Stimulated activated CD4-positive, alpha-beta T cell treated with anti-CD3 and anti-CD28 coated beads, Interleukin-1b, Interleukin-23, amount 100 ng/mL, for 4 hours (primary cell): ENCODE results near the gene PHPT1.
"Not testable (repeated sequence)": the region's sequence is repeated elsewhere in the genome, so short reads cannot be mapped to it uniquely, and the experiment has no call there.

Experiments used
- DNase-seq, 2 donors: peaks; one replicate each; pipeline ENCODE4 v3.0.0-alpha.2; 2020; ENCODE audit warnings: low read depth in 2 of 2

PHPT1 gene

DNA sequence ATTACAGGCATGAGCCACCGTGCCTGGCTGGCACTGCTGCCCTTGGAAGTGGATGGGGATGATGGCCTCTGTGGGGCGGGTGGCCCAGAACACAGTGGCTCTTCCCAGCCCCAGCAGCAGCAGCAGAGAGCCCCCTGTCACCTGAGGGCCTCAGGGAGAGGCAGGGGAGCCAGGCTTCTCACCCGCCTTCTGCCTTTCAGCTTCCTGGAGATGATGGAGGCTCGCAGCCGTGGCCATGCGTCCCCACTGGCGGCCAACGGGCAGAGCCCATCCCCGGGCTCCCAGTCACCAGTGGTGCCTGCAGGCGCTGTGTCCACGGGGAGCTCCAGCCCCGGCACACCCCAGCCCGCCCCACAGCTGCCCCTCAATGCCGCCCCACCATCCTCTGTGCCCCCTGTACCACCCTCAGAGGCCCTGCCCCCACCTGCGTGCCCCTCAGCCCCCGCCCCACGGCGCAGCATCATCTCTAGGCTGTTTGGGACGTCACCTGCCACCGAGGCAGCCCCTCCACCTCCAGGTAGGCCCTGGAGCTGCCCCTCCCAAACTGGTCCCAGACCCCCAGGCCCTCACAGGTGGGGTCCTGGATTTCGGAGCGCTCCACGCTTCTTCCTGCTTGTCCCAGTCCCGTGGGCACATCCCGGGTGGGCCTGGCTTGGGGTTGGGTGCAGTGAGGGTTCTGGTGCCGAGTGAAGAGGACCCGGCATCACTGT, 11.9 kb upstream of the PHPT1 start:
- no peak for DNase-seq

DNA sequence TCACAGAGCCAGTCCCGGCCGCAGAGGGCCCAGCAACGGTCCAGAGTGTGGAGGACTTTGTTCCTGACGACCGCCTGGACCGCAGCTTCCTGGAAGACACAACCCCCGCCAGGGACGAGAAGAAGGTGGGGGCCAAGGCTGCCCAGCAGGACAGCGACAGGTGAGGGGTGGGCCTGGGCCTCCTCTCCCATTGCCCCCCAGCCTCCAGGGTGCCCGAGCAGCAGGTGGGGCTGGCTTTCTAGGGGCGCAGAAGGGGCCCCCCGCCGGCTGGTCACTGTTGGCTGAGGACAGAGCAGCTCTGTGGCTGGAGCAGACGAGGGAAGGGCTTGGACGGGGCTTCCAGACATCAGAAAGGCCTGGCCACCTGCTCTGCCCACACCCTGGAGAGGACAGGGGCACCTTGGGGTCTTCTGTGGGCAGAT, 11.3 kb upstream of the PHPT1 start:
- DNase-seq, result not testable (repeated sequence)

DNA sequence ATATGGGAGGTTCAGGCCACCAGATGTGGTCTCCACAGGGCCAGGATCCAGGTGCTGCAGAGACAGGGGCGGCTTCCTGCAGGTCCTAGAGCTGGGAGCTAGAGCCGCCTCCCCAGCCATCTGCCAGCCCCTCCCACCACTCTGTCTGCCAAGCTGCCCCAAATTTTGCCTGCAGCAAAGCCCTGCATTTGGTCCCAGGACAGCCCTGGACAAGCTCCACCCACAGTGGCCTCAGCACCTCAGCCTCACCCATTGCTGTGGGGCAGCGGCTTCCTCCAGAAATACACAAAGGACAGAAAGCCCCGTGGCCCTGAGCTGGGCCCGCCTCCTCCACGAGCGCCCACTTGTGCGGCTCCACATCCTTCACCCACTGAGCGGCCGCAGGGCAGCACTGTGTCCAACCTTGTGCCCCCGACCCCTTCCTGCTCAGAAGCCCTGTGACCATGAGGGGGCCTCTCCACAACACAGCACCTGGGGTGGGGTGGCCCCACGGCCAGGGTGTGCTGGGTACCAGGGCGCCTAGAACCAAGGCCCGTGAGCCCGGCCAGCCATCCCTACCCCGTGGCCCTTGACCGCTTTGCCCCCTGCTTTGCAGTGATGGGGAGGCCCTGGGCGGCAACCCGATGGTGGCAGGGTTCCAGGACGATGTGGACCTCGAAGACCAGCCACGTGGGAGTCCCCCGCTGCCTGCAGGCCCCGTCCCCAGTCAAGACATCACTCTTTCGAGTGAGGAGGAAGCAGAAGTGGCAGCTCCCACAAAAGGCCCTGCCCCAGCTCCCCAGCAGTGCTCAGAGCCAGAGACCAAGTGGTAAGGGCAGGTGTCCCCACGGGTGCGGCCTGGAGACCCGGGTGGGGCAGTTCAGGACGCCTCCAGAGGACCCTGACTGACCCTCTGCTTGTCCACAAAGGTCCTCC, 10.6 kb upstream of the PHPT1 start:
- no peak for DNase-seq

DNA sequence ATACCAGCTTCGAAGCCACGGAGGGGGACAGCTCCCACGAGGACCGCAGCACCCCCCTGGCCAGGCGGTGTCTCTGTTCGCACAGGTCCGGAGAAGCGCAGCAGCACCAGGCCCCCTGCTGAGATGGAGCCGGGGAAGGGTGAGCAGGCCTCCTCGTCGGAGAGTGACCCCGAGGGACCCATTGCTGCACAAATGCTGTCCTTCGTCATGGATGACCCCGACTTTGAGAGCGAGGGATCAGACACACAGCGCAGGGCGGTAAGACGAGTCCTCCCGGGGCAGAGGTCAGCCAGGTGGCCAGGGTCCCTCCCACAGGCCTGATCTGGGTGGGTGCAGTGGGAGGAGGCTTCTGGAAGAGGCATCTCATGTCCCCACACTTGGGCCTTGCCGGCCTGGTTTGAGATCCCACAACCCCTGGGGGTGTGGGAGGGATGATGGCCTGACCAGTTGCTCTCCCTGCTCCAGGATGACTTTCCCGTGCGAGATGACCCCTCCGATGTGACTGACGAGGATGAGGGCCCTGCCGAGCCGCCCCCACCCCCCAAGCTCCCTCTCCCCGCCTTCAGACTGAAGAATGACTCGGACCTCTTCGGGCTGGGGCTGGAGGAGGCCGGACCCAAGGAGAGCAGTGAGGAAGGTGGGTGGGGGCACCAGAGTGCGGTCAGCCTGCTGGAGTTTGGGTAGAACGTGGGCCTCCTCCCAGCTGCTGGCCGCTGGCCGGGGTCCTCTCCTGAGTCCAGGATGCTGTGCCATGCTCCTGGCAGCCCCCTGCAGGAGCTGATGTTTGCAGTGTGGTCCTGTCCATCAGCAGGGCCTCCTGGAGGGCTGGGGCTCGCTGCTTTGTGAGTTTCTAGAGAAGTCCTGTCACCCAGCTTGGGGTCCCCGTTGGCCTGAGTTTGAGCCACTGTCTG, 9.7 kb upstream of the PHPT1 start:
- no peak for DNase-seq

DNA sequence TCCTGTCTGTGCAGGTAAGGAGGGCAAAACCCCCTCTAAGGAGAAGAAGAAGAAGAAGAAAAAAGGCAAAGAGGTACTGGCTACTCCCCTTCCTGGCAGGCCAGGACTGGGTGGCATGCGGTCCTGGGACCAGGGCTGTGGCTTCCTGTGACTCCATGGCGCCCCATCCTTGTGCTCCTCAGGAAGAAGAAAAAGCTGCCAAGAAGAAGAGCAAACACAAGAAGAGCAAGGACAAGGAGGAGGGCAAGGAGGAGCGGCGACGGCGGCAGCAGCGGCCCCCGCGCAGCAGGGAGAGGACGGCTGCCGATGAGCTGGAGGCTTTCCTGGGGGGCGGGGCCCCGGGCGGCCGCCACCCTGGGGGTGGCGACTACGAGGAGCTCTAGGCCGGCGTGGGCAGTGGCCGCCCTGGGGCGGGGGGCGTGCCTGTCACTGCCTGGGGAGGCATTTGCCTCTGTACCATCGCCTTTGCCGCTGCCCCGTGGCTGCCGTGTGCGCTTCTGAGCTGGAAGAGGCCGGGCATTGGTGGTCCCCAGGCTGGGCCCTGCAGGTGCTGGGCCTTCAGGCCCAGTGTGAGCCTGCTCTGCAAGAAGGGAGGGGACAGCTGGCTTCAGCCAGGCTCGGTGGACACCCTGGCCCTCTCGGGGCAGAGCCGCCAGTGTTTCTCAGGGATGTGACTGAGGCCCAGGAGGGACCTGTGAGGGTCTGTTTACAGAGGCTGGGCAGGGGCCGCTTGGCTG, 8.9 kb upstream of the PHPT1 start:
- DNase-seq, result no peak

DNA sequence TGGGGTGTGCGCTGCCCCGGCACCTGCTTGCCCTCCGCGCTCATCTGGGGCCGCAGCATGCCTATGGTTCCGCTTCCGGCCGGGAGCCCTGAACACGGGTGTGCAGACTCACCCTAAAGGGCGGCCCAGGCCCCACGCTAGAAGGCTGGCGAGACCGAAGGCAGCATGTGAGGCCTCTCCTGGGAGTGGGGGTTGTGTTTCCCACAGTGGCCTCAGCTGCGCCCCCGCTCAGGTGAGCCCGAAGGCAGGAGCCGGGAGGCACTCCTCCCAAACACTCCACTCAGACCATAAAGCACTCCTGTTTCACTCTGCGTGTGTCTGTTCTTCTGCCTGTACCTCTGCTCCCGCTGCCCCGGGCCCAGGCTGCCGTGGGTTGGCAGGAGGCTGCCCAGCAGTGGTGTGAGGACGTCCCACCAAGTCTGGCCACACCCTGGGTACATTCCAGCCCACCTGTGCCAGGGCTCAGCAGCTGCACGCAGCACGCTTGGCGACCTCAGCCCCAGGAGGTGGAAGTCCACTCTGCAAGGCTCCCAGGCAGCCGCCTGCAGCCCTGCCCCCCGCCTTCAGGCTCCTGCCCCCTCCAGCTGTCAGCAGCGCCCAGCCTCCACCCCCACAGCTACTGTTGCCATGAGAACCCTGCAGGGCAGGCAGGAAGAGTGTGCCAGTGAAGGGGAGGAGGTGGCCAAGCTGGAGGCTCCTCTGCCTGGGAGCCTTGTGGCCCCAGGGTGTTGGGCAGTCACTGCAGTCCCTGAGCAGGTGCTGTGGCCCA, 8.1 kb upstream of the PHPT1 start:
- DNase-seq, result no peak

DNA sequence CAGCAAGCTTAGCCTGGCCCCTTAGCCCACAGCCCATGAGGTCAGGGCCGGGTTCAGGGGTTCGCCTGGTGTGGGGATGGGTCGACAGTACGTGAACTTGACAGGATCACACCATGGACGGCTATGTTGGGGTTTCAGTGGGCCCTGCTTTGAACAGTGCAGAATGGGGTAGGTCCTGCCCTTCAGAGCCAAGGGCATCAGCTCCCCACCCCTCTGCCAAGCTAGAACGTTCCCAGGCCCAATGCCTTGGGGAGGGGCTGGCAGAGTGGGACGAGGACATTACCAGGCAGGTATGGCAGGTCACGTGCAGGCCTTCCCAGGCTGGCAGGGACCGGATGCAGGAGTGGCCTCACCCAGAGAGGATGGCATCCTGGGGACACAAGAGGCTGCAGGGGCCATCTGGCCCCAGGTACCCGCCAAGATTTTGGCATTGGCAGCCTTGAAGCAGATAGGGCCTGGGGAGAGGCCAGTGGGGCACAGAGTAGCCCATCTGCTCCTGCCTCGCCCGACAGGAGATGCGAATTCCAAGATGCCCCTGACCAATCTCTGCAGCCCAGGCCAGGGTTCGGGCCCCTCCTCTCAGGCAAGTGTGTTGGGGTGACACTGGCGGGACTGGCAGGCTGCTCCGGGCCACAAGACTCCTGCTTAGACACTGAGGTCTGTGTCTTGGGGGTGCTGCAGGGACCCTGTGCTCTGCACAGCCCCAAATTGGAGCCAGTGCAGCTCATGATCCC, 7.4 kb upstream of the PHPT1 start:
- DNase-seq, result not testable (repeated sequence)

DNA sequence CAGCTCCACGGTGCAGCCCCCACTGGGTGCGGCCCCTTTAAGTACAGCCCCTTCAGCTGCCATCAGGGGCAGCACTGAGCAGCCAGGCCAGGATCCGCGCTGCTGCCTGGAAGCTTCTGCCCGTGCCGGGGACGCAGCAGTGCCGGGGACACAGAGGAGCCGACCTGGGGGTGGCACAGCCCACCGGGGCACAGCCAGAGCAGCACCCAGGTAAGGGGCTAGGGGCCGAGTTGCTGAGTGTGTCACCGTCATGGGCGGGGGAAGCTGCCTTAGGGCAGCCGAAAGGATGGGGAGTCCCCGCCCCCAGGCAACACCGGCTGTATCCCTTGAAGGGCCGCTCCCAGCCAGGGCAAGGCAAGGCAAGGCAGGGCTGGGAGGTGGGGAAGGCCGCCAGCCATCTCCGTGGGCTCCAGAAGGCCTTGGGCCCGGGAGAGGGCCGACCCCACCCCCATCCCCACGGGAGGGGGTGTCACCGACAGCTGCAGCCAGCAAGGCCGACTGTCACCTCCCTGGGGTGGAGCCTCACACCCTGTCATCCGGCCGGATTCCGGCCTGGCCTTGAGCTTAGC, 6.7 kb upstream of the PHPT1 start, which contains the start of gene AJM1:
TSS of gene AJM1 (plus strand) at position 99 of the 569 bp plus-strand sequence. CDS start 1,937 bp downstream, outside the sequence.
- DNase-seq, result peak; percentile 63 to 70

DNA sequence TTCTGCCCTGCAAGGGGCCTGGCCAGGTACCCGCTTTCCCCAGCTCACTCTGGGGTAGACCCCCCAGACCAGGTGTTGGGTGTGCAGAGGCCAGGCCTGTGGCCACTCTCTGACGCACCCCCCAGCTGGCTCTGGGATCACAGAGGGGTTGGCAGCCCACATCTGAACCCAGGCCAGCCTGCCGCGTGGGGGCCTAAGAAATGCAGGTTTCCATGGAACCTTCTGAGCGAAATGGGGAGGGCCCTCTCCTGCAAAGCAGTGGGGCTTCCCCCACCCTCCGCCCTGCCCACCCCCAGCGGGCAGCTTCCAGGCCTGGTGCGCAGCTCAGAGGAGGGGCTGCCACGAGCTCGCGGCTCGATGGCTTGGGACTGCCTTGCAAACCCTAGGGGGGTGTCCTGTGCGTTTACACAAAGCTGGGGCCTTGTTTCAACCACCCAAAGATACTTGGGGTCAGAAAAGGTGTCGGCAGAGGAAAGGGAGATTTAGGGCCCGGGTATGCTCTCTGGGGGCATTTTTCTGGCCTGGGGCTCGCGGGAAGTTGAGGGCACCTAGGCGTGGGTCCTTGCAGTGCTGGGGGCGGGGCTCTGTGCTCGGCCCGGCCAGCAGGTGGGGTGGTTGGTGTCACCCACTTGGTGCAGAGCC, 5.9 kb upstream of the PHPT1 start:
- DNase-seq, result not testable (repeated sequence)

DNA sequence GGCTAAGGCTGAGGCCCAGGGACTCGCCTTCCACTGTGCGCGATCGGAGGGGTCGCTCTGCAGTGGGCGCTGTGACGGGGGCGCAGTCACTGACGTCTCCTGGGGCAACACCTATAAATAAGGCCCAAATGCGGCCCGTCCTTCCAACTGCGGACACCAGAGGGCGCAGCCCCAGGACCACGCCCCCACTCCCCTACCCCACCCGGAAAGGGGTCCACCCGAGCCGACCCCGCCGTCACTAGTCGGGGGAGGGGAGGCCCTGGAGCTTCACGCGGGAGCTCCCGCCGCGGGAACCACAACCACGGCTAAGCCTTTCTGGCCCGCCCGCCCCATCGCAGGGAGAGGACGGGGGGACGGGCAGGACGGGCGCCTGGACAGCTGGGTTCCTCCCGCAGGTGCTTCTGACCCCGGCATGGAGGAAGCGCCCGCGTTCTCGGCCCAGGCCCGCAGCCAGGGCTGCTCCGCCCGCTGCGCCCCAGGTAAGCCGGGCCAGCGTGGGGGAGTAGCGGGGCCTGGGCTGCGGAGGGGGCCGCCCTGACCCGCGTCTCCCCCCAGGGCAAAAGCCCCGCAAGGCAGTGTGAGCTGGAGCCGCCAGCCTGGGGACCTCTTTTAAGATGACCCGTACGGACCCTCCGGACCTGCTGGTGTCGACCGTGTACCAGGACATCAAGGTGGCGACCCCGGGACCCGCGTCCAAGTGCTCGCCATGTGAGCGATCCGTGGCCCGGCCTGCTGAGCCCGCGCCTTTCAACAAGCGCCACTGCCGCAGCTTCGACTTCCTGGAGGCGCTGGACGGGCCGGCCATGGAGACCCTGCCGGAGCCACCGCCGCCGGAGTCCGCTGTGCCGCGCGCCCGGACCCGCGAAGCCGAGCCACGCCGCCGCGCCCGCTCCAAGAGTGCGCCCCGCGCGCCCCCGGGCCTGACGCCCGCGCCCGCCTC, 5.1 kb upstream of the PHPT1 start:
- DNase-seq, result peak; percentile 50 to 60

DNA sequence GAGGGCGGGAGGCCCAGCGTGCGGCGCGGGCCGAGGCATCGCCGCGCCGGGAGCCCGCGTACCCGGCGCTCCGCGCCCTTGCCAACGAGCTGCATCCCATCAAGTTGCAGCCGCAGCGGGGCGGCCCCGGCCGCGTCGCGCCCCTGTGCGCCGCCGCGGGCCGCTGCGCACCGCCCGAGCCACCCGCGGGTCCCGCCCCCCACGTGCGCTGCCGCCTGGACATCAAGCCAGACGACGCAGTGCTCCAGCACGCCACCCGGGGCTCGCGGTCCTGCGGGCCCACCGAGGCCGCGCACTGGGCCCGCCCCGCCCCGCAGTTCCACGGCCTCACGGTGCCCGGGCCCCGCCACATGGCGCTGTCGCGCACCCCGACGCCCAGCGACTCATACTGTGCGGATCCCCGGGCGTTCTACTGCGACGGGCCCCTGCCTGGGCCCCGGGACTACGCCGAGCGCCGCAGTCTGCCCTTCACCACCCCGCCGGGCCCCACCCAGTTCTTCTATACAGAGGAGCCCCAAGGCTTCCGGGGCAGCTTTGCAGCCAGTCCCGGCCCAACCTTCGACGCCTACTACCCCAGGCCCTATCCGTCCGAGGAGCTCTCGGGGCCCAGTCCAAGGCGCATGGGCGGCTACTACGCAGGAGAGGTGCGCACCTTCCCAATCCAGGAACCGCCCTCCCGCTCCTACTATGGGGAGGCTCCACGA, 4.3 kb upstream of the PHPT1 start:
- DNase-seq, result no peak

DNA sequence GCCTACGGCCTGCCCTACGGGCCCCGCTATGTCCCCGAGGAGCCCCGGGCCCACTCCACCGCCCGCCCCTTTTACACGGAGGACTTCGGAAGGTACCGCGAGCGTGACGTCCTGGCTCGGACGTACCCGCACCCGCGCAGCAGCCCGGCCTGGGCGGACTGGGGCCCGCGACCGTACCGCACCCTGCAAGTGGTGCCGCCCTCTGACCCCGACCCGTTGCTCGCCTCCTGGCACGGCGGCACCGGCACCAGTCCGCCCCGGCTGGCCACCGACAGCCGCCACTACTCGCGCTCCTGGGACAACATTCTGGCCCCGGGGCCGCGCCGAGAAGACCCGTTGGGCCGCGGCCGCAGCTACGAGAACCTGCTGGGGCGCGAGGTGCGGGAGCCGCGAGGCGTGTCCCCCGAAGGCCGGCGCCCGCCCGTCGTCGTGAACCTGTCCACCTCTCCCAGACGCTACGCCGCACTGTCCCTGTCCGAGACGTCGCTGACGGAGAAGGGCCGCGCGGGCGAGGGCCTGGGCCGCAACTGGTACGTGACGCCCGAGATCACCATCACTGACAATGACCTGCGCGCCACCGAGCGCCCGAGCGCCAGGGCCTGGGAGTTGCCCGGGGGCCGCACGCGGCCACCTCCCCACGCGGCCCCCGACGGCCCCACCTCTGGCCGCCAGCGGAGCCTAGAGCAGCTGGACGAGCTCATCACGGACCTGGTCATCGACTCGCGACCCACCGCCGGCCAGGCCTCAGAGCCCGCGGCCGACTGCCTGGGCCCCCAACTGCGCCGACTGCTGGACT, 3.5 kb upstream of the PHPT1 start:
- DNase-seq, result no peak

DNA sequence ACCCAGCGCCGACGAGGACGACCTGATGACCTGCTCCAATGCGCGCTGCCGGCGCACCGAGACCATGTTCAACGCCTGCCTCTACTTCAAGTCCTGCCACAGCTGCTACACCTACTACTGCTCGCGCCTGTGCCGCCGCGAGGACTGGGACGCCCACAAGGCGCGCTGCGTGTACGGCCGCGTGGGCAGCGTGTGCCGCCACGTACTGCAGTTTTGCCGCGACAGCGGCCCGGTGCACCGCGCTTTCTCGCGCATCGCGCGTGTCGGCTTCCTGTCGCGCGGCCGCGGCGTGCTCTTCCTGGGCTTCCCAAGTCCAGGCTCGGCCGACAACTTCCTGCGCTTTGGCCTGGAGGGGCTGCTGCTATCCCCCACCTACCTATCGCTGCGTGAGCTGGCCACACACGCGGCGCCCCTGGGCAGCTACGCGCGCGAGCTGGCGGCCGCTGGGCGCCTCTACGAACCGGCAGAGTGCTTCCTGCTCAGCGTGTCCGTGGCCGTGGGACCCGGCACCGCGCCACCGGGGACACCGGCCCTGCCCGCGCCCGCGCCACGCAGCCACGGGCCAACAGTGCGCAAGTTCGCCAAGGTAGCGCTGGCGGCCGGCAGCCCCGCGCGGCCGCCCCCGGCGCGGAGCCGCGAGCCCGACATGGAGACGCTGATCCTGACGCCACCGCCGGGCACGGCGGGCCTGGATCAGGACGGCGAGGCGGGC, 2.7 kb upstream of the PHPT1 start:
- DNase-seq, result no peak

DNA sequence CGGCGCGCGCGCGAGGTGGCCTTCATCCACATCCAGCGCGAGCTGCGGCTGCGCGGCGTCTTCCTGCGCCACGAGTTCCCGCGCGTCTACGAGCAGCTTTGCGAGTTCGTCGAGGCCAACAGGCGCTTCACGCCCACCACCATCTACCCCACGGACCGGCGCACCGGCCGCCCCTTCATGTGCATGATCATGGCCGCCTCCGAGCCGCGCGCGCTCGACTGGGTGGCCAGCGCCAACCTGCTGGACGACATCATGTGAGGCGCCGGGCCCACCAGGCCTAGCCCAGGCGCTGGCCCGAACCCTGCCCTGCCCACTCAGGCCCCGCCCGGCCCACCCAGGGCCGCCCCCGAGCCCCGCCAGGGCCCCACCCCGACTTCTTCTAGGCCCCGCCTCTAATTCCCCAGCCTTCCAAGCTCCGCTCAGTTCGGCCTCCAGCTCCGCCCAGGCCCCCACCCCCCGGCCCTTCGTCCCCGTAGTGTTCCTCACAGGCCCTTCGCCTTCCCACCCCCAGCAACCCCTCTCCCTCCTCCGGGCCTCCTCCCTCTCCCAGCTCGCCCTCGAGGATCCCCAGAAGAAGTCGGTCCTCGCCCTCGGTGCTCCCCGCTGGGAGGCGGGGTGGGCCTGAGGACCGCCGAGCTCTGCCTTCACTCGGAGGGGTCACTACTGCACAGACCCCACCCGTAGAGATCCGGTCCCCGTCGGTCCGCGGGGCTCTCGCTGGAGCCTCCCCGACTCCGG, 2.0 kb upstream of the PHPT1 start:
- DNase-seq, result no peak
